Measurements from ENCODE around the gene PBRM1.

Gene PBRM1

DNA sequence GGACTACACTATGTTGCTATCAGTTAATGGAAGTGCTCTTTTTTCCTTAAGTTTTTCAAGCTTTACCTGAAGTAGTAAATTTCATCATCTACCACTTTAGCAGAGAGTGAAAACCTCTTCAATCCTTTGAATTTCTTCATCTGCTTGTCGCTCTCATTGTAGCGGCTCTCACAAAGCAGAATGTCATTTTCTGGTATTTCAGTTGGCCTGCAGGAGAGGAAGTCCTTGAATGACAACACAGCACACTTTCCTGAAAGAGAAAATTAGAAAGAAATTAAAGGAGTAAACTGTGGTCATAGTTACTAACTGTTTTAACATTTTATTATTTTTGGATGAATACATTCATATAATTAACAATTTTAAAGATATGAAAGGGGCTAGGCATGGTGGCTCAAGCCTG lies 121.7 kb downstream of the PBRM1 start:
- Histone ChIP-seq H3K4me3 (no peak overlapping the region), H3K9ac (ENCODE audit: insufficient read length) (no peak overlapping the region), H3K9me3 (ENCODE audit: low read depth, low read length) (no peaks in the 10 kb centered on the region), H3K27ac (no peak overlapping the region), H3K36me3 (ENCODE audit: insufficient read depth, low read length) (peaks cover 32% of the 10 kb centered on the region; the same call in 1 of the 2 replicates)
- TF ChIP-seq EZH2 (IDR thresholded peaks at IDR 0.05) (no peak), FOXP2 (optimal IDR thresholded peaks at IDR 0.05; ENCODE audit: control extremely low read depth, extremely low read length, insufficient read depth) (no peak), POLR2AphosphoS5 (IDR thresholded peaks at IDR 0.05; ENCODE audit: borderline replicate concordance, low read depth, low read length) (no peak)
- no peak for DNase-seq (ENCODE audit: low read depth, low spot score)

DNA sequence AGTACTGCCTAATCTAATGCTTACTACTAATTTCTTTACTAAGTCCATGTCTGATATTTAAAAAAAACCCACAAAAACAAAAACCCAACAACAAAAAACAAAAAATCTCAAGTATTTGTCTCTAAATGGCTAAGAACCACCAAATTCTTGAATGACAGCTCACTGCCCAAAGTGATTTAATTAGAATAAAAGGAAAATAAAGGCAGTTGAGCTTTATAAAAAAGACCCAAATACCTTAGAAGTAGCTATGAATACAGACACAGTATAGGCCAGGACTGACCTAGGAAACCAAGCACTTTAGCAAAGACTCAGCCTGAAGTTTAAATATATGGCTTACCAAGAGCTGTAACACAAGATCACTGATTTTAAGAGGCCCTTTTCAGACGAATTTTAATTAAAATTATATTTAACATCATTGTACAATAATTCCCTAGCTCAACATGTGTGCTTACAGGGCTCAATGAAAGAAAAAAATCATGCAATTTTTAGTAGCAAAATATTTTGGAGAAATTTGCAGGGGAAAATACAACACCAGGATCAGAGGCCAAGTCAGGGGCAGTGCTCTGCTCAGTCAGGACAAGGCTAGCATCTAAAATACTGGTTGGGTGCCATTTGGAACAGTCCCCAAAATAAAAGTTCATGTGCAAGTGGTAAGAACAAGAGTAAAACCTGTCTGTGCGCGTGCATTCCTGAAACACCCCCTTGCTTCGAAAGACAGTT lies 124.5 kb downstream of the PBRM1 start:
- H3K36me3 ChIP-seq (ENCODE audit: insufficient read depth, low read length): peaks cover 43% of the 10 kb centered on the region; the same call in 1 of the 2 replicates
- no peak overlapping the region for H3K9ac ChIP-seq (ENCODE audit: insufficient read length)
- H3K27ac ChIP-seq: no peak overlapping the region
- no peaks in the 10 kb centered on the region for H3K9me3 ChIP-seq (ENCODE audit: low read depth, low read length)
- no peak for DNase-seq (ENCODE audit: low read depth, low spot score)
- TF ChIP-seq POLR2AphosphoS5 (IDR thresholded peaks at IDR 0.05; ENCODE audit: borderline replicate concordance, low read depth, low read length) (no peak), EZH2 (IDR thresholded peaks at IDR 0.05) (no peak), FOXP2 (optimal IDR thresholded peaks at IDR 0.05; ENCODE audit: control extremely low read depth, extremely low read length, insufficient read depth) (no peak)
- no peak overlapping the region for H3K4me3 ChIP-seq

DNA sequence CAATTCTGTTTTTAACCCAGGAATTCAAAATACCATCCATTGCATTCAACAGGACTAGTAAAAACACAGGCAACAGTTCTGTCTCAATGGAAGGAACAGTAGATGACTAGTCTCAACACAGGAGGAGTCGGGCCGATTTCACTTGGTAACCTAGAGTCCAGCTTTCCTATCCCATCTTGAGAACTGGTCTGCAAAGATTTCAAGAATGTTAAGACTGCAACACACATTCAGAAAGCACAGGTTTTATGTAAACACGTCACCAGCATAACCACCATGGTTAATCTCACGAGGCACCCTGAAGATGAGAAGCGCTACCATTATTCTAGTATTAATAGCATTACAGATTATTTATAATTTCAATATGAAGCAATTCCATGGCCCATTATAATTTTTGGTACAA lies 127.3 kb downstream of the PBRM1 start:
- Histone ChIP-seq H3K27ac (no peak overlapping the region), H3K4me3 (no peak overlapping the region), H3K9me3 (ENCODE audit: low read depth, low read length) (no peaks in the 10 kb centered on the region), H3K36me3 (ENCODE audit: insufficient read depth, low read length) (peaks cover 58% of the 10 kb centered on the region; the same call in 1 of the 2 replicates), H3K9ac (ENCODE audit: insufficient read length) (no peak overlapping the region)
- DNase-seq (ENCODE audit: low read depth, low spot score): no peak
- TF ChIP-seq FOXP2 (optimal IDR thresholded peaks at IDR 0.05; ENCODE audit: control extremely low read depth, extremely low read length, insufficient read depth) (no peak), EZH2 (IDR thresholded peaks at IDR 0.05) (no peak), POLR2AphosphoS5 (IDR thresholded peaks at IDR 0.05; ENCODE audit: borderline replicate concordance, low read depth, low read length) (no peak)

DNA sequence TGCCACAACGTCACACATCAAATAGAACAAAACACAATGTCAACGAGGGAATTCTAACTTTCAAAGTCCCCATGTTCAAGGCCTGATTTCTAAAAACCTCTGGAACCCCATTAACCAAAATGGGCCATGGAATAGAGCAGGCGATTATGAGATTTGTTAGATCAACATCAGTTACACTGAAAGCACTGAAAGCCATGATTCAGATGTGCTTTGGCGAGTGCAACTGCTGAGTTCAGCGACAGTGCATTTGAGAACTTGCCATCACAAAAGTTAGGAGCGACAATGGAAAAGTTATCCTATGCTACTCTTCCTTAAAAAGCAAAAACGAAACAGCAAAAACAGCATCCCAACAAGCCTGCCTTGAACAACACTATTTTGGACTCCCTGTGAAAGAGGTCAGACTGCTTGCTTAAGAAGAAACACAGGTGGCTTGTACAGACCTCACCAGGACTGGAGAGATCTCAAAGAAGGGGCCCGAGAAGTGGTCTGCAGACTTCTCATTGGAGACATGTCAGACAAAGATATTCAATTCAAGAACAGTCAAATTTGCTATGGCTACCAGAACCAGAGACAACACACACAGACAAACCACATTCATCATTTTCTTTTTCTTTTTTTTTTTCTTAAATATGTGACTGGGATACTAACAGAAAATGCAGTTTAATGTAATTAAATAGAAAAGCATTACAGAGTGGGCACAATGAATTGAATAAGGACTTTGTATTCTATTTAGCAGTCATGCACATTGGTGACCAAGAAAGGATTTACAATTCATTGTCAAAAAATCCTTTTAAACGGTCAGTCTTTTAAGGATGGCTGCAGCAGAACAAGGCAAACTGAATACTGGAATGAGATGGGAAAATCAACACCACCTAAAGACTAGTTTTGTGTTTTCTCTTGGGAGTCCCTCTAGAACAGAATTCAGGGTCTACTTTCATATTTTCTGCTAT lies 128.4 kb downstream of the PBRM1 start:
- Histone ChIP-seq H3K27ac (no peak overlapping the region), H3K36me3 (ENCODE audit: insufficient read depth, low read length) (peaks cover 59% of the 10 kb centered on the region; the same call in 1 of the 2 replicates), H3K9me3 (ENCODE audit: low read depth, low read length) (no peaks in the 10 kb centered on the region), H3K4me3 (no peak overlapping the region), H3K9ac (ENCODE audit: insufficient read length) (no peak overlapping the region)
- no peak for TF ChIP-seq POLR2AphosphoS5 (IDR thresholded peaks at IDR 0.05; ENCODE audit: borderline replicate concordance, low read depth, low read length)
- no peak for TF ChIP-seq FOXP2 (optimal IDR thresholded peaks at IDR 0.05; ENCODE audit: control extremely low read depth, extremely low read length, insufficient read depth)
- TF ChIP-seq EZH2 (IDR thresholded peaks at IDR 0.05): no peak
- no peak for DNase-seq (ENCODE audit: low read depth, low spot score)

DNA sequence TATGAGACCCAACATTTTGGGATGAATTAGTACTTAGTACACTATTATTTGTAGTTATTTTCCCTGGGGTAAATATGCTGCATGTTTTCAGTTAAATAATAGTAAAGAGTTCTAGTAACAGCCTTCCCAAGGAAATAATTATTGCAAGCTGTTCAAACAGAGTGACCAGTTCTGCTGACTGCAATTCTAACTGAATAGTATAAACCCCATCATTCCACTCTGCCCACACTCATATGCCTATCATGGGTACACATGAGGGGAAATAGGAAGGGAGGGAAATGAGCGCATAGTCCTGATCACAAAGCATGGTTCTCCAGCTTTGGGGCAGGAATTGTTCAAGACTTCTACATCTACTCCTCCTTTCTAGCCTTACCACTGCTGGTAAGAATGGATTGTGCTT lies 130.7 kb downstream of the PBRM1 start:
- DNase-seq (ENCODE audit: low read depth, low spot score): no peak
- H3K4me3 ChIP-seq: no peak overlapping the region
- TF ChIP-seq FOXP2 (optimal IDR thresholded peaks at IDR 0.05; ENCODE audit: control extremely low read depth, extremely low read length, insufficient read depth) (no peak), EZH2 (IDR thresholded peaks at IDR 0.05) (no peak), POLR2AphosphoS5 (IDR thresholded peaks at IDR 0.05; ENCODE audit: borderline replicate concordance, low read depth, low read length) (no peak)
- H3K9ac ChIP-seq (ENCODE audit: insufficient read length): no peak overlapping the region
- H3K36me3 ChIP-seq (ENCODE audit: insufficient read depth, low read length): peaks cover 52% of the 10 kb centered on the region; the same call in 1 of the 2 replicates
- H3K27ac ChIP-seq: no peak overlapping the region
- no peaks in the 10 kb centered on the region for H3K9me3 ChIP-seq (ENCODE audit: low read depth, low read length)

DNA sequence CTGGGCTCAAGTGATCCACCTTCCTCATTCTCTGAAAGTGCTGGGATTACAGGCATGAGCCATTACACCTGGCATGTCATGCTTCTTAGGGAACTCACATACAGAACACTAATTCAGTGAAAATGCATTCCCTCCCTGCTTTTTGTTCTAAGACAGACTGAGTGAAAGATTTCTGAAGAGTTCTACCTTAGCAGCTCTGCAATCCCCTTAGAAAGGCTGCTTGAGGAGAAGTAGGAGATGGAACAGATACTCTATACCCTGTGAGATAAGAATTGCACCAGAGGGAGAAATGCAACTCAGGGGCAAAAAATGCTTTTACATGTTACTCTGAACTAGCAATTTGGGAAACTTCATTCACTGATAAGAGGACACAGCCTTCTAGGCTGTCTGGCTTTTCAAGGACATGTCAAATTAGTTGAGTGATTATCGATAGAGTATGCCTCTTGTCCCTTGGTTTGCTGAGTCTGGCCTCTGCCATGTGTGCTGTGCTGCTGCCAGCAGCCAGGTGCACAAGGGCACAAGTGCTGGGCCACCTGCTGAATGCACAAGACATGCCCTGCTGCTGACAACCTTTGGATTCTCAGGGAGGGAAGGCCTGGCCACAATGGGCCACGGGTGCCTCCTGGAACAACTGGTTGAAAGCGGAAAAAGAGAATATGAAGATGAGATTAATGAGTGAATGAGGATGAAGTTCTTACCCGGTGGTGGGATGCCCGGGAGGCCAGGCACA lies 131.5 kb downstream of the PBRM1 start:
- Histone ChIP-seq H3K9ac (ENCODE audit: insufficient read length) (no peak overlapping the region), H3K27ac (no peak overlapping the region), H3K4me3 (no peak overlapping the region), H3K36me3 (ENCODE audit: insufficient read depth, low read length) (peaks cover 47% of the 10 kb centered on the region; the same call in 1 of the 2 replicates), H3K9me3 (ENCODE audit: low read depth, low read length) (no peaks in the 10 kb centered on the region)
- TF ChIP-seq POLR2AphosphoS5 (IDR thresholded peaks at IDR 0.05; ENCODE audit: borderline replicate concordance, low read depth, low read length): no peak
- TF ChIP-seq EZH2 (IDR thresholded peaks at IDR 0.05): no peak
- TF ChIP-seq FOXP2 (optimal IDR thresholded peaks at IDR 0.05; ENCODE audit: control extremely low read depth, extremely low read length, insufficient read depth): no peak
- no peak for DNase-seq (ENCODE audit: low read depth, low spot score)

DNA sequence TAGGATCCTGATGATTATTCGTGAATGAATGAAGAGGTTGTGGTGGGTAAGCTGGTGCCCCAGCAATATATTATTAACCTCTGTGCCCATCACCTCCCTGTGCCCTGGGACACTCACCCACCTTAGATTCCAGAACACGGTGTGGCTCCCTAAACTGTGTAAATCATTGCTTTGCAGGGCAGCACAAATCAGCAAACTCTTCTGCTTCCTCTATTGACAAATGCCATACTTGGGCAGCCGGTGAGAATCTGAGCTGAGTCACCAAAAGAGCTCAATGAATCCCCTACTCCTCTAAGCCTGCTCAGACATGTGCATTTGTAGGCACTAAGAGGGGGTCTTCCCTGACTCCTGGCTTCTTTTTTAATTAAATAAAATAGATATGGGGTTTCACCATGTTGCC lies 133.6 kb downstream of the PBRM1 start:
- Histone ChIP-seq H3K27ac (no peak overlapping the region), H3K9me3 (ENCODE audit: low read depth, low read length) (no peaks in the 10 kb centered on the region), H3K36me3 (ENCODE audit: insufficient read depth, low read length) (peaks cover 42% of the 10 kb centered on the region), H3K4me3 (no peak overlapping the region), H3K9ac (ENCODE audit: insufficient read length) (no peak overlapping the region)
- TF ChIP-seq POLR2AphosphoS5 (IDR thresholded peaks at IDR 0.05; ENCODE audit: borderline replicate concordance, low read depth, low read length) (no peak), EZH2 (IDR thresholded peaks at IDR 0.05) (no peak), FOXP2 (optimal IDR thresholded peaks at IDR 0.05; ENCODE audit: control extremely low read depth, extremely low read length, insufficient read depth) (no peak)
- no peak for DNase-seq (ENCODE audit: low read depth, low spot score)

All from SK-N-MC (cell line).